ENCODE results near the gene SLMAP. TPM values are rescaled to one million over a fixed set of nuclear protein-coding genes. Genes with fewer than 3 reads are reported as not detected.

SLMAP gene
- total and polyA plus RNA-seq, 2 experiments from 2014 or later: 32.1 to 73.0 TPM

DNA sequence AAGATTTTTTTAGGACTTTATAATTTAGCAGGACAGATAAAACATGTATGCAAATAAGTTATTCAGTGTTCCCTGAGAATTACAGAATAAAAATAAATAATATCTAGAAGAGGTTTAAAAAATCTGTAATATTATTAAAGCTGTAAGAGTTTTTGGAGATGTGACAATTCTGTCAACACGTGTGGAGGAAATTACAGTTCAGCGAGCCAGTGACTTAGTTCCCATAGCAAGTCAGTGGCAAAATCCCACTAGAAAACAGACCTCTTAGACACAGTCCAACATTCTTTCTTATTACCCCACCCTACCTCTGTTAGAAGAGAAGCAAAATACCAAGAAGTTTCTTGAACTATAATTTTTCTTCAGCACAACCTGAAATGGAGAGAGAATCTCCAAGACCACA, 47.1 kb upstream of the SLMAP start (continued):
- TF ChIP-seq ZNF114 (CRISPR knock-in tag; IDR thresholded peaks at IDR 0.05) (no peak), STAT1 (IDR thresholded peaks at IDR 0.05; ENCODE audit: unreplicated experiment) (no peak)

GRCh38 chr3:57709559-57709958, 46.5 kb upstream of the SLMAP start:
- Histone ChIP-seq H3K4me3 (no peak overlapping the region), H3F3A (replicated peaks; ENCODE audit: low read depth) (no peaks in the 10 kb centered on the region), H2AFZ (peak overlapping the region; percentile 54; the same call in 1 of the 2 replicates), H3K79me2 (replicated peaks; ENCODE audit: insufficient read depth) (no peaks in the 10 kb centered on the region), H3K36me3 (ENCODE audit: insufficient read depth) (no peaks in the 10 kb centered on the region), H3K4me2 (no peak overlapping the region), H3K27ac (ENCODE audit: low read depth) (no peak overlapping the region), H3K4me1 (ENCODE audit: insufficient read depth) (no peaks in the 10 kb centered on the region; the same call in 1 of the 2 replicates), H4K20me1 (replicated peaks; ENCODE audit: insufficient read depth) (no peaks in the 10 kb centered on the region), H3K9me2 (ENCODE audit: insufficient read depth) (no peaks in the 10 kb centered on the region), H3K27me3 (ENCODE audit: insufficient read depth) (no peaks in the 10 kb centered on the region)
- Mint-ChIP-seq H3K36me3 (ENCODE audit: low read depth) (peaks cover 7% of the 10 kb centered on the region; the same call in 1 of the 3 replicates), H3K4me3 (no peak overlapping the region), H3K9me3 (peaks cover 11% of the 10 kb centered on the region), H3K27me3 (ENCODE audit: insufficient read depth, low read depth, poor library complexity) (no peaks in the 10 kb centered on the region), H3K4me1 (no peaks in the 10 kb centered on the region), H3K27ac (no peak overlapping the region; the same call in 1 of the 2 replicates)
- DNase-seq (ENCODE audit: low spot score): no peak
- TF ChIP-seq STAT1 (IDR thresholded peaks at IDR 0.05; ENCODE audit: unreplicated experiment) (no peak), EZH2phosphoT487 (IDR thresholded peaks at IDR 0.05; ENCODE audit: unreplicated experiment) (no peak), REST (IDR thresholded peaks at IDR 0.05; ENCODE audit: unreplicated experiment) (no peak), ZNF114 (CRISPR knock-in tag; IDR thresholded peaks at IDR 0.05) (no peak), ZNF331 (CRISPR knock-in tag; IDR thresholded peaks at IDR 0.05; ENCODE audit: low read depth) (no peak), NANOG (IDR thresholded peaks at IDR 0.05; ENCODE audit: borderline replicate concordance) (no peak), POLR2AphosphoS5 (IDR thresholded peaks at IDR 0.05; ENCODE audit: low read depth) (no peak), EZH2 (IDR thresholded peaks at IDR 0.05; ENCODE audit: low read depth, unreplicated experiment) (no peak), CTCF (conservative IDR thresholded peaks at IDR 0.05; ENCODE audit: low read depth in 2 of 2) (no peak), JUNB (IDR thresholded peaks at IDR 0.05; ENCODE audit: unreplicated experiment) (no peak), CREB1 (CRISPR knock-in tag; IDR thresholded peaks at IDR 0.05; ENCODE audit: low read depth) (no peak)
- TF ChIP-seq, protein P1, sequence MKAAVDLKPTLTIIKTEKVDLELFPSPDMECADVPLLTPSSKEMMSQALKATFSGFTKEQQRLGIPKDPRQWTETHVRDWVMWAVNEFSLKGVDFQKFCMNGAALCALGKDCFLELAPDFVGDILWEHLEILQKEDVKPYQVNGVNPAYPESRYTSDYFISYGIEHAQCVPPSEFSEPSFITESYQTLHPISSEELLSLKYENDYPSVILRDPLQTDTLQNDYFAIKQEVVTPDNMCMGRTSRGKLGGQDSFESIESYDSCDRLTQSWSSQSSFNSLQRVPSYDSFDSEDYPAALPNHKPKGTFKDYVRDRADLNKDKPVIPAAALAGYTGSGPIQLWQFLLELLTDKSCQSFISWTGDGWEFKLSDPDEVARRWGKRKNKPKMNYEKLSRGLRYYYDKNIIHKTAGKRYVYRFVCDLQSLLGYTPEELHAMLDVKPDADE (IDR thresholded peaks at IDR 0.05): no peak
- TF ChIP-seq, protein P2, sequence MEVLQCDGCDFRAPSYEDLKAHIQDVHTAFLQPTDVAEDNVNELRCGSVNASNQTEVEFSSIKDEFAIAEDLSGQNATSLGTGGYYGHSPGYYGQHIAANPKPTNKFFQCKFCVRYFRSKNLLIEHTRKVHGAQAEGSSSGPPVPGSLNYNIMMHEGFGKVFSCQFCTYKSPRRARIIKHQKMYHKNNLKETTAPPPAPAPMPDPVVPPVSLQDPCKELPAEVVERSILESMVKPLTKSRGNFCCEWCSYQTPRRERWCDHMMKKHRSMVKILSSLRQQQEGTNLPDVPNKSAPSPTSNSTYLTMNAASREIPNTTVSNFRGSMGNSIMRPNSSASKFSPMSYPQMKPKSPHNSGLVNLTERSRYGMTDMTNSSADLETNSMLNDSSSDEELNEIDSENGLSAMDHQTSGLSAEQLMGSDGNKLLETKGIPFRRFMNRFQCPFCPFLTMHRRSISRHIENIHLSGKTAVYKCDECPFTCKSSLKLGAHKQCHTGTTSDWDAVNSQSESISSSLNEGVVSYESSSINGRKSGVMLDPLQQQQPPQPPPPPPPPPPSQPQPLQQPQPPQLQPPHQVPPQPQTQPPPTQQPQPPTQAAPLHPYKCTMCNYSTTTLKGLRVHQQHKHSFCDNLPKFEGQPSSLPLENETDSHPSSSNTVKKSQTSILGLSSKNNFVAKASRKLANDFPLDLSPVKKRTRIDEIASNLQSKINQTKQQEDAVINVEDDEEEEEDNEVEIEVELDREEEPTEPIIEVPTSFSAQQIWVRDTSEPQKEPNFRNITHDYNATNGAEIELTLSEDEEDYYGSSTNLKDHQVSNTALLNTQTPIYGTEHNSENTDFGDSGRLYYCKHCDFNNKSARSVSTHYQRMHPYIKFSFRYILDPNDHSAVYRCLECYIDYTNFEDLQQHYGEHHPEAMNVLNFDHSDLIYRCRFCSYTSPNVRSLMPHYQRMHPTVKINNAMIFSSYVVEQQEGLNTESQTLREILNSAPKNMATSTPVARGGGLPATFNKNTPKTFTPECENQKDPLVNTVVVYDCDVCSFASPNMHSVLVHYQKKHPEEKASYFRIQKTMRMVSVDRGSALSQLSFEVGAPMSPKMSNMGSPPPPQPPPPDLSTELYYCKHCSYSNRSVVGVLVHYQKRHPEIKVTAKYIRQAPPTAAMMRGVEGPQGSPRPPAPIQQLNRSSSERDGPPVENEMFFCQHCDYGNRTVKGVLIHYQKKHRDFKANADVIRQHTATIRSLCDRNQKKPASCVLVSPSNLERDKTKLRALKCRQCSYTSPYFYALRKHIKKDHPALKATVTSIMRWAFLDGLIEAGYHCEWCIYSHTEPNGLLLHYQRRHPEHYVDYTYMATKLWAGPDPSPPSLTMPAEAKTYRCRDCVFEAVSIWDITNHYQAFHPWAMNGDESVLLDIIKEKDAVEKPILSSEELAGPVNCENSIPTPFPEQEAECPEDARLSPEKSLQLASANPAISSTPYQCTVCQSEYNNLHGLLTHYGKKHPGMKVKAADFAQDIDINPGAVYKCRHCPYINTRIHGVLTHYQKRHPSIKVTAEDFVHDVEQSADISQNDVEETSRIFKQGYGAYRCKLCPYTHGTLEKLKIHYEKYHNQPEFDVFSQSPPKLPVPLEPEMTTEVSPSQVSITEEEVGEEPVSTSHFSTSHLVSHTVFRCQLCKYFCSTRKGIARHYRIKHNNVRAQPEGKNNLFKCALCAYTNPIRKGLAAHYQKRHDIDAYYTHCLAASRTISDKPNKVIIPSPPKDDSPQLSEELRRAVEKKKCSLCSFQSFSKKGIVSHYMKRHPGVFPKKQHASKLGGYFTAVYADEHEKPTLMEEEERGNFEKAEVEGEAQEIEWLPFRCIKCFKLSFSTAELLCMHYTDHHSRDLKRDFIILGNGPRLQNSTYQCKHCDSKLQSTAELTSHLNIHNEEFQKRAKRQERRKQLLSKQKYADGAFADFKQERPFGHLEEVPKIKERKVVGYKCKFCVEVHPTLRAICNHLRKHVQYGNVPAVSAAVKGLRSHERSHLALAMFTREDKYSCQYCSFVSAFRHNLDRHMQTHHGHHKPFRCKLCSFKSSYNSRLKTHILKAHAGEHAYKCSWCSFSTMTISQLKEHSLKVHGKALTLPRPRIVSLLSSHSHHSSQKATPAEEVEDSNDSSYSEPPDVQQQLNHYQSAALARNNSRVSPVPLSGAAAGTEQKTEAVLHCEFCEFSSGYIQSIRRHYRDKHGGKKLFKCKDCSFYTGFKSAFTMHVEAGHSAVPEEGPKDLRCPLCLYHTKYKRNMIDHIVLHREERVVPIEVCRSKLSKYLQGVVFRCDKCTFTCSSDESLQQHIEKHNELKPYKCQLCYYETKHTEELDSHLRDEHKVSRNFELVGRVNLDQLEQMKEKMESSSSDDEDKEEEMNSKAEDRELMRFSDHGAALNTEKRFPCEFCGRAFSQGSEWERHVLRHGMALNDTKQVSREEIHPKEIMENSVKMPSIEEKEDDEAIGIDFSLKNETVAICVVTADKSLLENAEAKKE (CRISPR knock-in tag; IDR thresholded peaks at IDR 0.05): no peak
- ATAC-seq: no peak
